Gastroesophageal sphincter (tissue), 4 donors: ENCODE measurements around the gene SERGEF. TPM values are rescaled to one million over a fixed set of nuclear protein-coding genes. Genes with fewer than 3 reads are reported as not detected.

Source experiments
- ATAC-seq: fragments of 150-250 bp; one replicate; pipeline ENCODE4 v1.9.1; 2016; ENCODE audit warnings: mild to moderate bottlenecking, moderate library complexity
- H3K27ac ChIP-seq, 4 donors: fragments of 200-600 bp; sonication (generic) in 3 of 4; 1 replicate in 3 of 4; 2 replicates in 1 of 4; pipeline ENCODE4 v1.5.1; 2016 to 2019
- H3K27me3 ChIP-seq: fragments of 200-600 bp; sonication (generic); one replicate; pipeline ENCODE4 v1.5.1; 2019
- H3K36me3 ChIP-seq, 2 donors: fragments of 200-600 bp; sonication (generic); one replicate each; pipeline ENCODE4 v1.5.1; 2019; ENCODE audit warnings: control low read depth in 1 of 2
- H3K4me1 ChIP-seq, 3 donors: fragments of 200-600 bp; sonication (generic); 1 replicate in 2 of 3; 2 replicates in 1 of 3; pipeline ENCODE4 v1.5.1; 2016 to 2019; ENCODE audit warnings: control low read depth in 2 of 3
- H3K4me3 ChIP-seq, 2 donors: fragments of 200-600 bp; sonication (generic); one replicate each; pipeline ENCODE4 v1.5.1; 2019; ENCODE audit warnings: mild to moderate bottlenecking in 1 of 2, moderate library complexity in 1 of 2
- H3K9me3 ChIP-seq, 3 donors: fragments of 200-600 bp; sonication (generic); one replicate each; pipeline ENCODE4 v1.5.1; 2017 to 2019; ENCODE audit warnings: control low read depth in 2 of 3
- EP300 ChIP-seq: sonication (generic); formaldehyde crosslinking; IDR thresholded peaks from one replicate; pipeline ENCODE4 v1.6.1; 2017; ENCODE audit warnings: antibody characterized with exemption, mild to moderate bottlenecking
- POLR2A ChIP-seq, 2 donors: fragments of 450-650 bp; IDR thresholded peaks; one replicate each; pipeline ENCODE4 v1.6.1; 2017; ENCODE audit warnings: antibody characterized with exemption in 2 of 2, mild to moderate bottlenecking in 2 of 2, moderate library complexity in 1 of 2
- POLR2AphosphoS5 ChIP-seq: sonication (generic); formaldehyde crosslinking; IDR thresholded peaks from one replicate; pipeline ENCODE4 v1.6.1; 2017; ENCODE audit warnings: antibody characterized with exemption
- WGBS, 2 donors: methylation state at CpG; one replicate each; pipeline ENCODE4 v1.1.5; 2018; ENCODE audit warnings: low coverage in 1 of 2; 5-methylcytosine and 5-hydroxymethylcytosine counted together
- total RNA-seq, 4 donors: library from RNA; depleted of rRNA; stranded (reverse); fragments of >200 nt; gene quantifications; one replicate each; pipeline ENCODE4 v1.1.0, GENCODE V29; 2016
- TF ChIP-seq, protein P1 (sequence below), 4 experiments: fragments of 200-600 bp in 2 of 4; fragments of 450-650 bp in 2 of 4; sonication (generic) in 1 of 4; IDR thresholded peaks; one replicate each; pipeline ENCODE4 v1.5.1; 2017 to 2019; ENCODE audit warnings: antibody characterized with exemption in 4 of 4, mild to moderate bottlenecking in 2 of 4, moderate library complexity in 2 of 4

Gene SERGEF
- total RNA-seq, 4 donors from 2014 or later: 35.5 to 42.5 (median 36.3) TPM

DNA sequence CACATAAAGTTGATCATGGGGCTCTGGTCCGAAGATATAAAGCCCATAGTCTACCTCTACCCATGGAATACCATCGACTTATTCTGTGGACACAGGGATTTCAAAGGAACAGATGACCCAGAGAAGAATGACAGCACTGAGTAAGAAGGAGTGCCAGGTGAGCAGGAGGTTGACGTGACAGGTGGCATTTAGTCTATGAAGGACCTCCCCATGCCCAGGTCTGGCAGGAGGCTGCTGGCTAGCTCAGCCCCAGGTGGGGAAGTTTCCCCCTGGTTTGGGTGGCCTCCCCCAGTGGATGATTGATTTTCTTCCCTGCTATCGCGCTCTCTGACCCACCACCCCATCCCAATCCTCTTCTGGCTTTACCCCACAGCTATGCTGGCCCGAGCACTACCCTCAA is 239.2 kb downstream of the SERGEF start:
- H3K36me3 ChIP-seq: no peaks in the 10 kb centered on the region
- 87 to 93% methylated on average over 2 of the region's 6 CpGs for WGBS, 2 donors
- no peaks in the 10 kb centered on the region for H3K9me3 ChIP-seq
- no peaks in the 10 kb centered on the region for H3K27me3 ChIP-seq
- ATAC-seq: no peak
- no peaks in the 10 kb centered on the region for H3K4me1 ChIP-seq
- TF ChIP-seq EP300: no peak
- no peak for TF ChIP-seq POLR2AphosphoS5
- TF ChIP-seq, protein P1, sequence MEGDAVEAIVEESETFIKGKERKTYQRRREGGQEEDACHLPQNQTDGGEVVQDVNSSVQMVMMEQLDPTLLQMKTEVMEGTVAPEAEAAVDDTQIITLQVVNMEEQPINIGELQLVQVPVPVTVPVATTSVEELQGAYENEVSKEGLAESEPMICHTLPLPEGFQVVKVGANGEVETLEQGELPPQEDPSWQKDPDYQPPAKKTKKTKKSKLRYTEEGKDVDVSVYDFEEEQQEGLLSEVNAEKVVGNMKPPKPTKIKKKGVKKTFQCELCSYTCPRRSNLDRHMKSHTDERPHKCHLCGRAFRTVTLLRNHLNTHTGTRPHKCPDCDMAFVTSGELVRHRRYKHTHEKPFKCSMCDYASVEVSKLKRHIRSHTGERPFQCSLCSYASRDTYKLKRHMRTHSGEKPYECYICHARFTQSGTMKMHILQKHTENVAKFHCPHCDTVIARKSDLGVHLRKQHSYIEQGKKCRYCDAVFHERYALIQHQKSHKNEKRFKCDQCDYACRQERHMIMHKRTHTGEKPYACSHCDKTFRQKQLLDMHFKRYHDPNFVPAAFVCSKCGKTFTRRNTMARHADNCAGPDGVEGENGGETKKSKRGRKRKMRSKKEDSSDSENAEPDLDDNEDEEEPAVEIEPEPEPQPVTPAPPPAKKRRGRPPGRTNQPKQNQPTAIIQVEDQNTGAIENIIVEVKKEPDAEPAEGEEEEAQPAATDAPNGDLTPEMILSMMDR (IDR thresholded peaks at IDR 0.05): no peak
- TF ChIP-seq POLR2A (IDR thresholded peaks at IDR 0.05): no peak
- H3K27ac ChIP-seq: no peak overlapping the region
- no peak overlapping the region for H3K4me3 ChIP-seq

DNA sequence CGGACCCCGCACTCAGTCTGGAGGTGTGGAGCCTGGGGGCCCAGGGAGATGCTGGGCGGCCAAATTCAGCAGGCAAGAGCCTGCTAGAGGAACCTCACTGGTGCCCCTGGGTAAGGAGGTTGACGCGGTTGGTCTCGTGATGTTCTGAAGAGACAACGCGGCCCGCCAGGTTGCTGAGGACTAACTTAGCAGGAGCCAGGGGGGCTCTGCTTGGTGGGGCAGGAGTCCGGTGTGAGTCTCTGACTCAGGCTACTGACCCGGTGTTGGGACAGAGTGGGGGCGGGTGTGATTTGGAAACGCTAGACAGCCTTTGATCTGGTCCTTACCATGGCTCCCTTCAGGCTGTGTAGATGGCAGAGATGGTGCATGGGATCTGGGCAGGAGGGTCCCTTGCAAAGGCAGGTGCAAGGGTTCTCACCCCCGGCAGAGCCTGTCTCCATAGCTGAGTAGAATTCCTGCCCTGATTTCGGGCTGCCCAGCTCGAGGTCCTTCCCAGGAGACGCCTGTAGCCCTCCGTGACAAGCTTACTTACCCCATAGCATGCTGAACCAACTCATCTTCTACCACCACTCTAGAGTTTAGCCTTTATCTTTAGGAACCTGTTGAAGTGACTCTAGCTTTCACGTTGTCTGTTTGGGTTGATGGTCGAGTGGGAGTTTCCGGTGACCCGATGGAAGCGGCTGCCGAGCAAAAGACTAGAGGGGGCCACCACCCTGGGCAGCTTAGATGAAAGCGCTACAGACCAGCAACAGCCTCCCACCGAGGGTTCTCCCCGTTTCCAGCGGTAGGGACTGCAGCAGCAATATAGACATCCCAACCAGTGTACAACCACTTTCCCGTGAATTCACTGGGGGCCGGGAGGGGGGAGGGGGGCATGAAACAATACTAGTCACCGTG is 239.9 kb downstream of the SERGEF start:
- H3K36me3 ChIP-seq: no peaks in the 10 kb centered on the region
- TF ChIP-seq, protein P1 (IDR thresholded peaks at IDR 0.05): no peak
- no peak for TF ChIP-seq POLR2AphosphoS5
- TF ChIP-seq EP300: no peak
- TF ChIP-seq POLR2A (IDR thresholded peaks at IDR 0.05): no peak
- no peak overlapping the region for H3K27ac ChIP-seq
- no peaks in the 10 kb centered on the region for H3K4me1 ChIP-seq
- H3K4me3 ChIP-seq: no peak overlapping the region
- no peaks in the 10 kb centered on the region for H3K27me3 ChIP-seq
- H3K9me3 ChIP-seq: no peaks in the 10 kb centered on the region
- ATAC-seq: no peak
- 83 to 84% methylated on average over 6 of the region's 31 CpGs for WGBS, 2 donors

DNA sequence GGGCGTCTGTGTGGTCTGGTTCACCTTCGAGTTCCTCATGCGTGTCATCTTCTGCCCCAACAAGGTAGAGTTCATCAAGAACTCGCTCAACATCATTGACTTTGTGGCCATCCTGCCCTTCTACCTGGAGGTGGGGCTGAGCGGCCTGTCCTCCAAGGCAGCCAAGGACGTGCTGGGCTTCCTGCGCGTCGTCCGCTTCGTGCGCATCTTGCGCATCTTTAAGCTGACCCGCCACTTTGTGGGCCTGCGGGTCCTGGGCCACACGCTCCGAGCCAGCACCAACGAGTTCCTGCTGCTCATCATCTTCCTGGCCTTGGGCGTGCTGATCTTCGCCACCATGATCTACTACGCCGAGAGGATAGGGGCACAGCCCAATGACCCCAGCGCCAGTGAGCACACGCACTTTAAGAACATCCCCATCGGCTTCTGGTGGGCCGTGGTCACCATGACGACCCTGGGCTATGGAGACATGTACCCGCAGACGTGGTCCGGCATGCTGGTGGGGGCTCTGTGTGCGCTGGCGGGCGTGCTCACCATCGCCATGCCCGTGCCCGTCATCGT is 240.9 kb downstream of the SERGEF start:
- ATAC-seq: no peak
- Histone ChIP-seq H3K27ac (no peak overlapping the region), H3K4me3 (no peak overlapping the region), H3K27me3 (no peaks in the 10 kb centered on the region), H3K9me3 (no peaks in the 10 kb centered on the region), H3K36me3 (no peaks in the 10 kb centered on the region), H3K4me1 (no peaks in the 10 kb centered on the region)
- 97 to 100% methylated on average over 17 to 18 of the region's 37 CpGs for WGBS, 2 donors
- TF ChIP-seq EP300: no peak
- TF ChIP-seq, protein P1 (IDR thresholded peaks at IDR 0.05): no peak
- no peak for TF ChIP-seq POLR2AphosphoS5
- no peak for TF ChIP-seq POLR2A (IDR thresholded peaks at IDR 0.05)

DNA sequence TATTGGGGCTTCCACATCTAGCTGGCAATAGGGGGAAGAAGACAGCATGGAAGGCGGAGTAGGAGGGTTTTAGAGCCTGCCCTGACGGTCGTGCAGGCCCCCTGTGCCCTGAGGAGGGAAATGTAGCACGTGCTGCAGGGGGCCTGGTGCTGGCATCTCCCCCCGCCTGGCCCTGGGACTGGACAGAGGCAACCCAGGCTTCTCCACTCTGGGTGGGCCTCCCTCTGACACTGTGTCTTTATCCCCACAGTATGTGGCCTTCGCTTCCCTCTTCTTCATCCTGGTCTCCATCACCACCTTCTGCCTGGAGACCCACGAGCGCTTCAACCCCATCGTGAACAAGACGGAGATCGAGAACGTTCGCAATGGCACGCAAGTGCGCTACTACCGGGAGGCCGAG is 241.4 kb downstream of the SERGEF start:
- ATAC-seq: no peak
- H3K27ac ChIP-seq: no peak overlapping the region
- TF ChIP-seq POLR2A (IDR thresholded peaks at IDR 0.05) (no peak), POLR2AphosphoS5 (no peak), EP300 (no peak)
- TF ChIP-seq, protein P1 (IDR thresholded peaks at IDR 0.05): no peak
- H3K9me3 ChIP-seq: no peaks in the 10 kb centered on the region
- WGBS, 2 donors: 99% methylated on average over 11 of the region's 17 CpGs; no CpG with 5 or more reads in 1 of the 2 donors
- H3K27me3 ChIP-seq: no peaks in the 10 kb centered on the region
- H3K4me3 ChIP-seq: no peak overlapping the region
- no peaks in the 10 kb centered on the region for H3K4me1 ChIP-seq
- no peaks in the 10 kb centered on the region for H3K36me3 ChIP-seq

DNA sequence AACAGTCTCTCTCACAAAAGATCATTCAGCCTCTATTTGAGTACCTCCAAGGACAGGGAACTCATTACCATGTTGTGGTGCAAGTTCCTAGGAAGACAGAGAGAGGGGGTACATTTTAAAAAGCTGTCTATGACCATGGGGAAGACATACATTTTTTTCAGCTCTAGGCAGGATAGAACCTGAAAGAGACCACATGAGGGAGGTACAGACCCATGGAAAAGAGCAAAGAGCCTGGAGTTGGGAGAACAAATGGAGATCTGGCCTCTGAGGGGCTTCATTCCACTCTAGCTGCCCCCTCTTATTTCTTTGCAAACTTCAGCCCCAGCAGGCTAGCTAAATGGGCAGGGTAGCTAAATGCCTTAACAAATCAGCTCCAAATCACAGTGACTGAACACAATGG is 241.9 kb downstream of the SERGEF start:
- no peak overlapping the region for H3K4me3 ChIP-seq
- H3K36me3 ChIP-seq: no peaks in the 10 kb centered on the region
- no peak for ATAC-seq
- no peak for TF ChIP-seq POLR2AphosphoS5
- TF ChIP-seq, protein P1 (IDR thresholded peaks at IDR 0.05): no peak
- no peak for TF ChIP-seq EP300
- TF ChIP-seq POLR2A (IDR thresholded peaks at IDR 0.05): no peak
- no peaks in the 10 kb centered on the region for H3K9me3 ChIP-seq
- no peaks in the 10 kb centered on the region for H3K4me1 ChIP-seq
- H3K27ac ChIP-seq: no peak overlapping the region
- no peaks in the 10 kb centered on the region for H3K27me3 ChIP-seq
